CD4-positive, alpha-beta T cell (primary cell): ENCODE data around the gene LAMA3. TPM values are rescaled to one million over a fixed set of nuclear protein-coding genes. Genes with fewer than 3 reads are reported as not detected.

Source experiments
- ATAC-seq: fragments of 200-7000 bp; cut with Tn5 transposase; one replicate; pipeline ENCODE4 v1.10.0; 2022; ENCODE audit warnings: mild to moderate bottlenecking; ENCODE audit not compliant: poor library complexity
- CTCF ChIA-PET: fragments of 350-600 bp; sonication (Branson Sonifier 250); formaldehyde crosslinking; loops from one replicate; lab custom pipeline; 2021; ENCODE audit warnings: antibody characterized with exemption, inconsistent platforms; lab: Charles Lee
- POLR2A ChIA-PET: fragments of 350-600 bp; sonication (Branson Sonifier 250); formaldehyde crosslinking; loops from one replicate; lab custom pipeline; 2021; ENCODE audit warnings: antibody characterized with exemption, inconsistent platforms; lab: Charles Lee
- DNase-seq, 14 experiments: peaks; one replicate each; pipeline ENCODE4 v3.0.0-alpha.2; 2013 to 2020; ENCODE audit warnings: mixed read lengths in 2 of 14
- H3K27ac ChIP-seq, 2 donors: one replicate each; pipeline versions ENCODE4 v1.5.1 to v1.7.0; 2013; ENCODE audit warnings: low read length in 2 of 2, low read depth in 1 of 2, mild to moderate bottlenecking in 1 of 2
- H3K27me3 ChIP-seq, 2 experiments: 1 replicate in 1 of 2; 2 replicates in 1 of 2; pipeline versions ENCODE4 v1.6.1 to v1.7.0; 2013; ENCODE audit warnings: low read length in 2 of 2, control low read depth in 1 of 2, mild to moderate bottlenecking in 1 of 2, moderate library complexity in 1 of 2; ENCODE audit not compliant: insufficient read depth in 2 of 2, control insufficient read depth in 1 of 2
- H3K36me3 ChIP-seq: one replicate; pipeline ENCODE4 v1.6.1; 2013; ENCODE audit warnings: low read length, control low read depth; ENCODE audit not compliant: insufficient read depth
- H3K4me1 ChIP-seq: one replicate; pipeline ENCODE4 v1.6.1; 2013; ENCODE audit warnings: low read length, control low read depth; ENCODE audit not compliant: insufficient read depth
- H3K4me3 ChIP-seq: one replicate; pipeline ENCODE4 v1.5.1; 2013; ENCODE audit warnings: mild to moderate bottlenecking, low read length, moderate library complexity
- H3K9me3 ChIP-seq, 2 experiments: 1 replicate in 1 of 2; 2 replicates in 1 of 2; pipeline versions ENCODE4 v1.6.1 to v1.7.0; 2013; ENCODE audit warnings: low read length in 2 of 2, mild to moderate bottlenecking in 2 of 2, control low read depth in 1 of 2, moderate library complexity in 1 of 2; ENCODE audit not compliant: control insufficient read depth in 1 of 2, insufficient read depth in 1 of 2
- H3K27ac Mint-ChIP-seq: one replicate; pipeline ENCODE4 v1.8.0; 2020; ENCODE audit warnings: mixed read lengths
- H3K27me3 Mint-ChIP-seq: one replicate; pipeline ENCODE4 v1.8.0; 2021; ENCODE audit warnings: mixed read lengths
- H3K36me3 Mint-ChIP-seq: one replicate; pipeline ENCODE4 v1.8.0; 2021; ENCODE audit warnings: low read depth, mixed read lengths
- H3K4me1 Mint-ChIP-seq: one replicate; pipeline ENCODE4 v1.8.0; 2021; ENCODE audit warnings: low read depth, mixed read lengths
- H3K4me3 Mint-ChIP-seq: one replicate; pipeline ENCODE4 v1.8.0; 2020; ENCODE audit warnings: mild to moderate bottlenecking, mixed read lengths
- H3K9me3 Mint-ChIP-seq: one replicate; pipeline ENCODE4 v1.8.0; 2020; ENCODE audit warnings: mixed read lengths
- CTCF ChIP-seq: fragments of 200-600 bp; IDR thresholded peaks from one replicate; pipeline ENCODE4 v1.8.0; 2022; ENCODE audit warnings: antibody characterized with exemption, mild to moderate bottlenecking
- intact Hi-C, 2 experiments: fragments of 100-400 bp; cut with DNase I in 1 of 2; cut with micrococcal nuclease in 1 of 2; formaldehyde crosslinking; loops; one replicate each; pipeline versions ENCODE4 v1.15.1 to v1.9.0; 2023 to 2025; cut with DNase I, micrococcal nuclease
- total RNA-seq, 174 experiments: library from RNA in 2 of 174; stranded (reverse) in 2 of 174; gene quantifications; one replicate each; pipeline ENCODE4 v1.2.3 and lab custom pipeline; 2021 to 2026

Gene LAMA3
- total RNA-seq, 2 experiments from 2014 or later = 0.19 TPM; not detected in 1

GRCh38 chr18:23667114-23667513 lies 22.1 kb upstream of the LAMA3 start:
- POLR2A ChIA-PET = no interaction called here
- CTCF ChIA-PET = no interaction called here
- no peak for DNase-seq
- H3K4me1 Mint-ChIP-seq = peaks cover 16% of the 10 kb centered on the region
- H3K27me3 Mint-ChIP-seq = peaks cover 5% of the 10 kb centered on the region
- ATAC-seq = no peak
- Histone ChIP-seq H3K4me3 (no peak overlapping the region), H3K9me3 (no peaks in the 10 kb centered on the region), H3K27ac (no peak overlapping the region), H3K36me3 (no peaks in the 10 kb centered on the region), H3K4me1 (peaks cover 12% of the 10 kb centered on the region), H3K27me3 (peaks cover 0 to 3% of the 10 kb centered on the region in 2 experiments)
- intact Hi-C loops = no loop called here
- no peaks in the 10 kb centered on the region for H3K9me3 Mint-ChIP-seq
- H3K4me3 Mint-ChIP-seq = no peak overlapping the region
- peaks cover 4% of the 10 kb centered on the region for H3K36me3 Mint-ChIP-seq
- TF ChIP-seq CTCF = no peak
- H3K27ac Mint-ChIP-seq = no peak overlapping the region

GRCh38 chr18:23668731-23669130 lies 20.5 kb upstream of the LAMA3 start:
- Histone ChIP-seq H3K4me3 (no peak overlapping the region), H3K36me3 (no peaks in the 10 kb centered on the region), H3K9me3 (no peaks in the 10 kb centered on the region), H3K27me3 (peaks cover 0 to 3% of the 10 kb centered on the region in 2 experiments), H3K27ac (no peak overlapping the region), H3K4me1 (no peaks in the 10 kb centered on the region)
- Mint-ChIP-seq H3K36me3 (no peaks in the 10 kb centered on the region), H3K9me3 (no peaks in the 10 kb centered on the region), H3K27me3 (no peaks in the 10 kb centered on the region), H3K27ac (no peak overlapping the region), H3K4me3 (no peak overlapping the region), H3K4me1 (peaks cover 5% of the 10 kb centered on the region)
- DNase-seq (no peak), ATAC-seq (no peak)
- no peak for TF ChIP-seq CTCF
- CTCF ChIA-PET = no interaction called here
- intact Hi-C loops = no loop called here
- POLR2A ChIA-PET = interaction anchor here (0.6 kb wide), 1 partner anchor 12 kb away, joined by 3 read pairs; no protein-coding TSS in a partner anchor

- no peak overlapping the region for H3K4me3 ChIP-seq
- ATAC-seq (no peak), DNase-seq (no peak)
- CTCF ChIA-PET = no interaction called here
- intact Hi-C loops = no loop called here
- H3K36me3 Mint-ChIP-seq = no peaks in the 10 kb centered on the region
- H3K4me1 Mint-ChIP-seq = peaks cover 5% of the 10 kb centered on the region
- TF ChIP-seq CTCF = no peak
- H3K36me3 ChIP-seq = no peaks in the 10 kb centered on the region
- H3K27me3 Mint-ChIP-seq = no peaks in the 10 kb centered on the region
- H3K27ac Mint-ChIP-seq = no peak overlapping the region
- H3K4me1 ChIP-seq = no peaks in the 10 kb centered on the region
- POLR2A ChIA-PET = interaction anchor here (0.6 kb wide), 1 partner anchor 13 kb away, joined by 3 read pairs; no protein-coding TSS in a partner anchor
- no peaks in the 10 kb centered on the region for H3K9me3 Mint-ChIP-seq
- H3K27me3 ChIP-seq = peaks cover 0 to 3% of the 10 kb centered on the region in 2 experiments
- H3K9me3 ChIP-seq = no peaks in the 10 kb centered on the region
- no peak overlapping the region for H3K27ac ChIP-seq
- H3K4me3 Mint-ChIP-seq = no peak overlapping the region
Measured at GRCh38 chr18:23669202-23669766, 20.0 kb upstream of the LAMA3 start.
